Measurements from ENCODE around the gene AHRR.
A peak's percentile ranks its signal among the peaks of the same experiment; 100 is the strongest.
"Not testable (repeated sequence)": the region's sequence is repeated elsewhere in the genome, so short reads cannot be mapped to it uniquely, and the experiment has no call there.

The AHRR gene

GRCh38 chr5:297448-297847 is 24.1 kb upstream of the AHRR start:
- not testable (repeated sequence) for H3K36me3 Mint-ChIP-seq (ENCODE audit: insufficient read depth); ATAC-seq (replicated peaks; ENCODE audit: extremely low read depth, poor library complexity, severe bottlenecking); H3K9me3 Mint-ChIP-seq; DNase-seq (ENCODE audit: low spot score in 2 of 2); H3K27ac Mint-ChIP-seq (ENCODE audit: low read depth); H3K27me3 Mint-ChIP-seq
- H3K4me1 Mint-ChIP-seq: peaks cover 42% of the 10 kb centered on the region
- peak overlapping the region; percentile 48 for H3K4me3 Mint-ChIP-seq

DNA sequence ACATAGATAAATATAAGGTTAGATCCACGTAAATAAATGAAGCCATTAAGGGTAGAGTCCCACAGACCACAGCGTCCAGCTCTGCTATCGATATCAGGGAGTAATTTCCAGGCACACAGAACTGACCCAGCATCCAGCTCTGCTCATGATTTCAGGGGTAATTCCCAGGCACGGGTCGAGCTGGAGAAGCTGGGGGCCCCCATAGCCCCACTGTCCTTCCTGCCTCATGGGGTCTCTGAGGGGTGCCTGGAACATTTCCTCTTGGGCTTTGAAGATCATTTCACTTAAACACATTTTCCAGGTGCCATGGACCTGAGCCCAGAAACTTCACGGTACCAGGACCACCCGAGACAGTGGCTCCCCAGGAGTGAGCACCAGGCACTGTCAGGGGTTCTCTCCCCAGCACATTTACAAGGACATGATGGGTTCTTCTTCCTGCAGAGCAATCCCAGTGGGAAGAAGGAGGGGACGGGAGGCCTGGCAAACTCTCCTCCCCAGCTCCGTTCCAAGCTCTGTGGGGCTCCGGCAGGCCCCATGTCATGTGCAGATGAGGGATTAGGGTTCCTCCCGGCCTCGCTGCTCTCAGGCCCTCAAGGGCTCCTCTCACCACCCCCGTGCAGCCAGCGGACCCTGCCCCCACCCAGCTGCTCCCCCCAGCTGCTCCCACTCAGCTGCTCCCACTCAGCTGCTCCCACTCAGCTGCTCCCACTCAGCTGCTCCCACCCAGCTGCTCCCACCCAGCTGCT is 23.4 kb upstream of the AHRR start:
- not testable (repeated sequence) for DNase-seq (ENCODE audit: low spot score in 2 of 2); H3K9me3 Mint-ChIP-seq; ATAC-seq (replicated peaks; ENCODE audit: extremely low read depth, poor library complexity, severe bottlenecking); H3K36me3 Mint-ChIP-seq (ENCODE audit: insufficient read depth); H3K4me3 Mint-ChIP-seq; H3K27ac Mint-ChIP-seq (ENCODE audit: low read depth); H3K27me3 Mint-ChIP-seq
- peaks cover 40% of the 10 kb centered on the region for H3K4me1 Mint-ChIP-seq

DNA sequence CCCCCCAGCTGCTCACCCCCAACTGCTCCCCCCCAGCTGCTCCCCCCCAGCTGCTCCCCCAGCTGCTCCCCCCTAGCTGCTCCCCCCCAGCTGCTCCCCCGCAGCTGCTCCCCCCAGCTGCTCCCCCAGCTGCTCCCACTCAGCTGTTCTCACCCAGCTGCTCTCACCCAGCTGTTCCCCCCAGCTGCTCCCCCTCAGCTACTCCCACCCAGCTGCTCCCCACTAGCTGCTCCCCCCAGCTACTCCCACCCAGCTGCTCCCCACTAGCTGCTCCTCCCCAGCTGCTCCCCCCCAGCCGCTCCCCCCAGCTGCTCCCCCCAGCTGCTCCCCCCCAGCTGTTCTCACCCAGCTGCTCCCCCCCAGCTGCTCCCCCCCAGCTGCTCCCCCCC is 22.8 kb upstream of the AHRR start:
- DNase-seq (ENCODE audit: low spot score in 2 of 2) (no peak), ATAC-seq (replicated peaks; ENCODE audit: extremely low read depth, poor library complexity, severe bottlenecking) (no peak)
- H3K27me3 Mint-ChIP-seq: no peaks in the 10 kb centered on the region
- peak overlapping the region; percentile 76 for H3K27ac Mint-ChIP-seq (ENCODE audit: low read depth)
- H3K9me3 Mint-ChIP-seq: no peaks in the 10 kb centered on the region
- peaks cover 40% of the 10 kb centered on the region for H3K4me1 Mint-ChIP-seq
- H3K4me3 Mint-ChIP-seq: no peak overlapping the region
- H3K36me3 Mint-ChIP-seq (ENCODE audit: insufficient read depth): peaks cover 4% of the 10 kb centered on the region

DNA sequence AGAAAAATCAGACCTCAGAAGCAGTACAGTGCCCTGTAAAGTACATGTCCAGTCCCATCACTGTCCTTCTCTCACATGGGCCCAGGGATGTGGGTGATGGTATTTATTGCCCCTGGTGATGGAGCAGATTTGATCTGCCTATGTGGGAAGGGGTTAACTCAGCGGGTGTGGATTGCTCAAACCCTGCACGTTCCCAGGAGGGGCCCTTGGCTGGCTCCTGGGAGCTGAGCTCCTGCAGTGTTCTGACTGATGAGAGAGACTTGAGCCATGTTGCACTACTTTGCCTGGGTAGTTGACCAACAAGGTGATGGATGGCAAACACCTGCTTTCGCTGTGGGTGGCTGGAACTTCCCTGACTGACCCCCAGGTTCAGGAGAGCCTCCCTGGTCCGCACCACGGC is 21.6 kb upstream of the AHRR start:
- not testable (repeated sequence) for H3K4me3 Mint-ChIP-seq; ATAC-seq (replicated peaks; ENCODE audit: extremely low read depth, poor library complexity, severe bottlenecking); H3K27me3 Mint-ChIP-seq; H3K9me3 Mint-ChIP-seq; DNase-seq (ENCODE audit: low spot score in 2 of 2); H3K36me3 Mint-ChIP-seq (ENCODE audit: insufficient read depth)
- Mint-ChIP-seq H3K27ac (ENCODE audit: low read depth) (peak overlapping the region; percentile 76), H3K4me1 (peaks cover 40% of the 10 kb centered on the region)

GRCh38 chr5:300691-301435 is 20.7 kb upstream of the AHRR start:
- H3K4me1 Mint-ChIP-seq: peaks cover 40% of the 10 kb centered on the region
- not testable (repeated sequence) for ATAC-seq (replicated peaks; ENCODE audit: extremely low read depth, poor library complexity, severe bottlenecking); H3K27me3 Mint-ChIP-seq; DNase-seq (ENCODE audit: low spot score in 2 of 2); H3K9me3 Mint-ChIP-seq; H3K27ac Mint-ChIP-seq (ENCODE audit: low read depth); H3K36me3 Mint-ChIP-seq (ENCODE audit: insufficient read depth)
- H3K4me3 Mint-ChIP-seq: peak overlapping the region; percentile 10

GRCh38 chr5:302416-302815 is 19.1 kb upstream of the AHRR start:
- ATAC-seq (replicated peaks; ENCODE audit: extremely low read depth, poor library complexity, severe bottlenecking): not testable (repeated sequence)

DNA sequence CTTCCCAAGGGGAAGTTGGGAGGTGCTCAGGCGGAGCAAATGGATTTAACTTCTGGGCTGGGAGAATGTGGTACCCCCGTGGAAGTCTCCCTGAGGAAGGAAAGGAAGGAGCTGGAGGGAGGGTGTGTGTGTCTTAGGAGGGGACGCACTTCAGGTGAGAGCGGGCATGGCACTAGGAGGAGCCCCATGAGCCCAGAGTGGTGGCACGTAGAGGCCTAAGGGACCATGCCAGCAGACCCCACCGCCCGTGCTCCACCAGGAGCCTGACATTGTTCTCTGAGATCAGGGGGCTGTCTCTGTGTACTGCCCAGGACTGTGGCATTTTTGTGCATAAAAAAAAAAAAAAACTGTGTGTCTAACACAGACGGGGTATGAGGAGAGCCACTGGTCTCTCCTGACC is 18.5 kb upstream of the AHRR start:
- no peak overlapping the region for H3K4me3 Mint-ChIP-seq
- no peak for ATAC-seq (replicated peaks; ENCODE audit: extremely low read depth, poor library complexity, severe bottlenecking)
- H3K36me3 Mint-ChIP-seq (ENCODE audit: insufficient read depth): peaks cover 8% of the 10 kb centered on the region
- H3K27me3 Mint-ChIP-seq: no peaks in the 10 kb centered on the region
- DNase-seq (ENCODE audit: low spot score in 2 of 2): no peak
- H3K9me3 Mint-ChIP-seq: no peaks in the 10 kb centered on the region
- no peak overlapping the region for H3K27ac Mint-ChIP-seq (ENCODE audit: low read depth)
- H3K4me1 Mint-ChIP-seq: peaks cover 24% of the 10 kb centered on the region

More at GRCh38 chr5:302416-302815, 19.1 kb upstream of the AHRR start:
- not testable (repeated sequence) for H3K9me3 Mint-ChIP-seq; DNase-seq (ENCODE audit: low spot score in 2 of 2); H3K36me3 Mint-ChIP-seq (ENCODE audit: insufficient read depth); H3K27me3 Mint-ChIP-seq; H3K4me3 Mint-ChIP-seq; H3K27ac Mint-ChIP-seq (ENCODE audit: low read depth)
- H3K4me1 Mint-ChIP-seq: peaks cover 26% of the 10 kb centered on the region

GRCh38 chr5:303741-304140 is 17.8 kb upstream of the AHRR start:
- H3K27me3 Mint-ChIP-seq; H3K27ac Mint-ChIP-seq (ENCODE audit: low read depth); DNase-seq (ENCODE audit: low spot score in 2 of 2); H3K36me3 Mint-ChIP-seq (ENCODE audit: insufficient read depth); ATAC-seq (replicated peaks; ENCODE audit: extremely low read depth, poor library complexity, severe bottlenecking); H3K4me3 Mint-ChIP-seq; H3K9me3 Mint-ChIP-seq: not testable (repeated sequence)
- peaks cover 24% of the 10 kb centered on the region for H3K4me1 Mint-ChIP-seq

DNA sequence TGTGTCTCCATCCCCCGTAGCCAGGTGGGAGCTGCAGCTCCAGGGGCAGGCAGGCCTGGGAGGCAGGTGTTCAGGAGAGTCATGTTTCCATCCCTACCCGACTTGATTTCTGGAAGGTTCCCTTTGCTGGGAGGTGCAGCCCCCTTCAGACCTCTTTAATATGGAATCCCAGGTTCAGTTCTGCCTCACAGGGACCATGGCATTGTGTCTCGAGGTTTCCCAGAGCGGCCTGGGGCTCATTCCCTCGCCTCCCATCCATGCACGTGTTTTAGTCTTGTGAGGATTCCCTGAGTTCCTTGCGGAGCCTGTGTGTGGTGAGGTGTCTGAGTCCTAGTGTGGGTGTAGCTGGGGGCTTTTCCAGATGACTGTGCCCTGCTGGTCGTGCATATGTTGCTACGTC is 16.5 kb upstream of the AHRR start:
- Mint-ChIP-seq H3K9me3 (no peaks in the 10 kb centered on the region), H3K4me1 (peaks cover 18% of the 10 kb centered on the region), H3K4me3 (no peak overlapping the region), H3K27ac (ENCODE audit: low read depth) (no peak overlapping the region), H3K36me3 (ENCODE audit: insufficient read depth) (peaks cover 7% of the 10 kb centered on the region), H3K27me3 (no peaks in the 10 kb centered on the region)
- ATAC-seq (replicated peaks; ENCODE audit: extremely low read depth, poor library complexity, severe bottlenecking) (no peak), DNase-seq (ENCODE audit: low spot score in 2 of 2) (no peak)

DNA sequence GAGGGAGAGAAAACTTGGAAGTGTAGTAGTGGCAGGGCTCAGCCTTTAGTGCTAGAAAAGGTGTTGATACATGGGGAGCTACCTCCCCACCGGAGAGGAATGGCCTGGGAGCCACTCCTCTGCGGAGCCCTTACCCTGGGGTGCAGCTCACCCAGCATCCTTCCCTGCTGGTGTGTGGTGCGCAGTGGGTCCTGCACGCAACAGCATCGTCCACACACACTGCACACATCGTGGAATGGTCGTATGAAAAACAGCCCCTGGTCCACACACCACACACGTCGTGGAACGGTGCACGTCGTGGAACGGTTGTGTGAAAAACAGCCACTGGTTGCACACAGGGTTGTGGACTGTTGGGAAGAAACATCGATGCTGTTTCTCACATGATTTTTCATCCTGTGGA is 16.1 kb upstream of the AHRR start:
- no peak for DNase-seq (ENCODE audit: low spot score in 2 of 2)

DNA sequence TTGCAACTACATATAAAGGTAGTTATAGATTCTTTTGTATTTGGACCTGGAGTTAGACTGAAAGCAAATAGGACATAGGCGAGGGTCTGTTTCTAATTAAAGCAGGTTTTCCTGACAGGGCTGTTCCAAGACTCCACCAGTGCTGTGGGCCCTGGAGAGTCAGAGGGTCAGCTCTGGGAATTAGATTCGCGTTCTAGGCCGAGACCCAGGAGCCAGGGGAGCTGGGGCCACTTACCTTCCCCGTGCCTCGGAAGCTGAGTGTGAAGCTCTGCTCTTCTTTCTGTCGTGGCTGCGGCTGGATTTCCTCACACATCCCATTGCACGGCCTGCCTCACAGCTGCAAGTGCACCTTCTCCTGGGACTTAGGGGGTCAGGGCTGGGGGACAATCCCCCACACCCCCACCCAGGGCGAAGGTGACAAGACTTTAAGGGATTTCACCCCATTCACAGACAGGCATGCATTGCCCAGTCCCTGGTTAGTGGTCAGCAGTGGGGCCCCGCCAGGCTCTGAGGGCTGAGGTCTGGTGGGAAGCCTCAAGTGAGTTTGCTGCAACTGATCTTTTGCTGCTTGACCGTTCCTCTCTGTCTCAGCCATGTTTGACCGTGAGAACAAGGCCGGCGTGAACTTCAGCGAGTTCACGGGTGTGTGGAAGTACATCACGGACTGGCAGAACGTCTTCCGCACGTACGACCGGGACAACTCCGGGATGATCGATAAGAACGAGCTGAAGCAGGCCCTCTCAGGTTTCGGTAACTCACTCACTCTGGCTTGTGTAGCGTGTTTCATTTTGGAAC is 15.3 kb upstream of the AHRR start:
- no peak overlapping the region for H3K27ac Mint-ChIP-seq (ENCODE audit: low read depth)
- no peak for ATAC-seq (replicated peaks; ENCODE audit: extremely low read depth, poor library complexity, severe bottlenecking)
- peaks cover 7% of the 10 kb centered on the region for H3K36me3 Mint-ChIP-seq (ENCODE audit: insufficient read depth)
- H3K27me3 Mint-ChIP-seq: no peaks in the 10 kb centered on the region
- no peak overlapping the region for H3K4me3 Mint-ChIP-seq
- no peak for DNase-seq (ENCODE audit: low spot score in 2 of 2)
- no peaks in the 10 kb centered on the region for H3K9me3 Mint-ChIP-seq
- H3K4me1 Mint-ChIP-seq: peaks cover 15% of the 10 kb centered on the region

More for the DNA sequence above, 16.1 kb upstream of the AHRR start:
- ATAC-seq (replicated peaks; ENCODE audit: extremely low read depth, poor library complexity, severe bottlenecking): no peak
- no peak overlapping the region for H3K27ac Mint-ChIP-seq (ENCODE audit: low read depth)
- H3K4me1 Mint-ChIP-seq: peaks cover 18% of the 10 kb centered on the region
- H3K36me3 Mint-ChIP-seq (ENCODE audit: insufficient read depth): peaks cover 7% of the 10 kb centered on the region
- no peak overlapping the region for H3K4me3 Mint-ChIP-seq
- no peaks in the 10 kb centered on the region for H3K27me3 Mint-ChIP-seq
- no peaks in the 10 kb centered on the region for H3K9me3 Mint-ChIP-seq

DNA sequence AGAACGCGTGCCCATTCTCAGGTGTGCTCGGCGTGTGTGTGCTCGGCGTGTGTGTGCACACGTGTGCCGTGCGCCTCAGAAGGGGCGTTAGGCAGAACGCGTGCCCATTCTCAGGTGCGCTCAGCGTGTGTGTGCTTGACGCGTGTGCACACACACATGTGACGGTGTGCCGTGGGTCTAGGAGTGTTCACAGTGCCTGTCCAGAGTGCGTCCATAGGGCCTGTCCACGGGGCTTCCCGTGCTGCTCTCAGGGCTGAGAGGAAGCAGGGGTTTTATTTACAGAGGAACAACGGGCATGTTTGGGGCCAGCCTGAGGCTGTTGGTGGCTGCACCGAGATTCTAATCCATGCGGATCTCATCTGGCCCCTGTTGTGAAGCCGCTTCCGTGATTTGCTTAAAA is 14.2 kb upstream of the AHRR start:
- H3K4me1 Mint-ChIP-seq: peaks cover 4% of the 10 kb centered on the region
- peaks cover 11% of the 10 kb centered on the region for H3K36me3 Mint-ChIP-seq (ENCODE audit: insufficient read depth)
- no peaks in the 10 kb centered on the region for H3K9me3 Mint-ChIP-seq
- no peak for ATAC-seq (replicated peaks; ENCODE audit: extremely low read depth, poor library complexity, severe bottlenecking)
- no peak overlapping the region for H3K4me3 Mint-ChIP-seq
- H3K27ac Mint-ChIP-seq (ENCODE audit: low read depth): no peak overlapping the region
- DNase-seq (ENCODE audit: low spot score in 2 of 2): no peak
- no peaks in the 10 kb centered on the region for H3K27me3 Mint-ChIP-seq
